Endothelial cell of umbilical vein (primary cell): ENCODE measurements around the gene KIF18A. TPM values are rescaled to one million over a fixed set of nuclear protein-coding genes. Genes with fewer than 3 reads are reported as not detected.

Experiments used
- BruUV-seq: library from RNA; stranded (reverse); fragments of 400-500 nt; replicated peaks from 2 replicates; lab custom pipeline; 2021; lab: Mats Ljungman, UMichigan
- CTCF ChIA-PET: fragments of 300-600, 350-600 bp; sonication (Branson Sonifier 250); formaldehyde crosslinking; loops from one replicate; lab custom pipeline; 2021; ENCODE audit warnings: antibody characterized with exemption, inconsistent platforms; lab: Charles Lee
- POLR2A ChIA-PET: fragments of 300-600, 350-600 bp; sonication (Branson Sonifier 250); formaldehyde crosslinking; loops from one replicate; lab custom pipeline; 2021; ENCODE audit warnings: antibody characterized with exemption, inconsistent platforms; lab: Charles Lee
- DNase-seq: peaks from one replicate; pipeline ENCODE4 v3.0.0-alpha.2; 2011; ENCODE audit warnings: low read depth, low spot score
- FAIRE-seq: peaks from 2 replicates; lab custom pipeline; 2011; peaks lifted over from hg19 to GRCh38; lab: Jason Lieb, UNC
- H2AFZ ChIP-seq: 2 replicates; pipeline ENCODE4 v1.6.0; 2012; ENCODE audit warnings: low read depth, low read length, control low read depth, inconsistent platforms
- H3K27ac ChIP-seq: 2 replicates; pipeline ENCODE4 v1.5.1; 2011; ENCODE audit warnings: low read depth, mild to moderate bottlenecking, control low read depth, low read length, moderate library complexity; ENCODE audit not compliant: insufficient read depth
- H3K27me3 ChIP-seq, 2 experiments: 2 replicates each; pipeline versions ENCODE4 v1.6.0 to v1.6.1; 2011; ENCODE audit warnings: low read length in 2 of 2, mixed read lengths in 1 of 2; ENCODE audit not compliant: control insufficient read depth in 2 of 2, insufficient read depth in 2 of 2
- H3K36me3 ChIP-seq, 2 experiments: 2 replicates in 1 of 2; 3 replicates in 1 of 2; pipeline ENCODE4 v1.5.1; 2011; ENCODE audit warnings: low read length in 2 of 2, mild to moderate bottlenecking in 1 of 2, moderate library complexity in 1 of 2; ENCODE audit not compliant: control insufficient read depth in 2 of 2, insufficient read depth in 2 of 2; ENCODE audit errors: extremely low read depth in 1 of 2
- H3K4me1 ChIP-seq: 3 replicates; pipeline ENCODE4 v1.5.1; 2011; ENCODE audit warnings: mild to moderate bottlenecking, low read length; ENCODE audit not compliant: control insufficient read depth, insufficient read depth; ENCODE audit errors: extremely low read depth
- H3K4me2 ChIP-seq: 2 replicates; pipeline ENCODE4 v1.6.1; 2011; ENCODE audit warnings: low read length, control low read depth, mixed read lengths; ENCODE audit not compliant: insufficient read depth
- H3K4me3 ChIP-seq, 3 experiments: fragments of 200-600 bp in 1 of 3; sonication (generic), shearing (Covaris generic) in 1 of 3; replicated peaks in 1 of 3; 2 replicates each; pipeline ENCODE4 v1.5.1; 2011 to 2016; ENCODE audit warnings: control low read depth in 3 of 3, low read length in 3 of 3, mild to moderate bottlenecking in 2 of 3, inconsistent platforms in 1 of 3, low read depth in 1 of 3, moderate library complexity in 1 of 3; ENCODE audit not compliant: insufficient read depth in 1 of 3
- H3K79me2 ChIP-seq: 2 replicates; pipeline ENCODE4 v1.6.0; 2012; ENCODE audit warnings: low read length, inconsistent platforms; ENCODE audit not compliant: control insufficient read depth, insufficient read depth
- H3K9ac ChIP-seq: replicated peaks from 2 replicates; pipeline ENCODE3; 2011; ENCODE audit warnings: low read length, control low read depth; ENCODE audit not compliant: insufficient read depth; ENCODE audit errors: extremely low read depth
- H3K9me1 ChIP-seq: replicated peaks from 3 replicates; pipeline ENCODE4 v1.6.0; 2011; ENCODE audit warnings: mild to moderate bottlenecking, low read length; ENCODE audit not compliant: control insufficient read depth, insufficient read depth; ENCODE audit errors: extremely low read depth
- H3K9me3 ChIP-seq: replicated peaks from 2 replicates; pipeline ENCODE4 v1.5.1; 2012; ENCODE audit warnings: low read length, inconsistent platforms; ENCODE audit not compliant: control insufficient read depth, insufficient read depth
- H4K20me1 ChIP-seq: replicated peaks from 2 replicates; pipeline ENCODE3; 2011; ENCODE audit warnings: mild to moderate bottlenecking, low read length; ENCODE audit not compliant: control insufficient read depth, insufficient read depth; ENCODE audit errors: extremely low read depth
- EZH2 ChIP-seq: IDR thresholded peaks from 2 replicates; pipeline ENCODE4 v1.6.1; 2012; ENCODE audit warnings: borderline replicate concordance, low read depth, mild to moderate bottlenecking, moderate library complexity, low read length, inconsistent platforms; ENCODE audit not compliant: severe bottlenecking
- FOS ChIP-seq: IDR thresholded peaks from 2 replicates; pipeline ENCODE4 v1.6.1; 2011; ENCODE audit warnings: mild to moderate bottlenecking, low read length, moderate library complexity, borderline replicate concordance; ENCODE audit not compliant: insufficient read depth
- GATA2 ChIP-seq: IDR thresholded peaks from 2 replicates; pipeline ENCODE4 v1.7.0; 2011; ENCODE audit warnings: low read depth, mild to moderate bottlenecking, moderate library complexity, mixed read lengths, low read length; ENCODE audit not compliant: insufficient read length, insufficient read depth
- JUN ChIP-seq: IDR thresholded peaks from 2 replicates; pipeline ENCODE4 v1.6.1; 2011; ENCODE audit warnings: borderline replicate concordance, low read depth; ENCODE audit not compliant: insufficient read length, insufficient read depth
- MYC ChIP-seq: IDR thresholded peaks from one replicate; pipeline ENCODE4 v1.6.1; 2011; ENCODE audit warnings: mild to moderate bottlenecking, low read depth, low read length
- POLR2A ChIP-seq: IDR thresholded peaks from 2 replicates; pipeline ENCODE4 v1.6.1; 2012; ENCODE audit warnings: low read depth, mild to moderate bottlenecking, control low read depth, low read length
- POLR2AphosphoS5 ChIP-seq: IDR thresholded peaks from 2 replicates; pipeline ENCODE4 v1.6.1; 2012; ENCODE audit warnings: low read depth, mild to moderate bottlenecking, control low read depth, low read length, moderate library complexity; ENCODE audit not compliant: insufficient read depth
- dilution Hi-C: fragments of 300-500 bp; cut with MboI; formaldehyde crosslinking; loops from one replicate; pipeline ENCODE4 v1.15.0; 2019; ENCODE audit warnings: low sequenced_read_pairs; ENCODE audit not compliant: extremely low pct_ligation_motif_present
- intact Hi-C: fragments of 100-400 bp; cut with micrococcal nuclease; formaldehyde crosslinking; loops from one replicate; pipeline ENCODE4 v1.10.0; 2022
- polyA plus RNA-seq, 4 experiments: library from polyadenylated mRNA; depleted of rRNA in 3 of 4; stranded (reverse) in 3 of 4; unstranded in 1 of 4; fragments of >200 nt; gene quantifications; 2 replicates each; pipeline versions ENCODE4 v1.2.1 to v1.2.3, GENCODE V29; 2011 to 2012; ENCODE audit warnings: missing spikeins in 1 of 4
- total RNA-seq: library from RNA; stranded (reverse); gene quantifications from 2 replicates; pipeline ENCODE4 v1.2.3, GENCODE V29; 2021
- TF ChIP-seq, protein P1 (sequence below): IDR thresholded peaks from 2 replicates; pipeline ENCODE4 v1.6.1; 2011; ENCODE audit not compliant: insufficient read depth, insufficient read length
- TF ChIP-seq, protein P2 (sequence below), 2 donors: IDR thresholded peaks; 1 replicate in 1 of 2; 2 replicates in 1 of 2; pipeline ENCODE4 v1.5.1; 2011; ENCODE audit warnings: low read length in 2 of 2, mild to moderate bottlenecking in 2 of 2, moderate library complexity in 2 of 2, control low read depth in 1 of 2, inconsistent platforms in 1 of 2, low read depth in 1 of 2; ENCODE audit not compliant: insufficient read depth in 1 of 2; ENCODE audit errors: extremely low read depth in 1 of 2

Gene KIF18A
- total and polyA plus RNA-seq, 2 donors (not counting 3 experiments of a cell fraction or from before 2014, with no cell fraction given): 2.5 to 18.5 TPM

DNA sequence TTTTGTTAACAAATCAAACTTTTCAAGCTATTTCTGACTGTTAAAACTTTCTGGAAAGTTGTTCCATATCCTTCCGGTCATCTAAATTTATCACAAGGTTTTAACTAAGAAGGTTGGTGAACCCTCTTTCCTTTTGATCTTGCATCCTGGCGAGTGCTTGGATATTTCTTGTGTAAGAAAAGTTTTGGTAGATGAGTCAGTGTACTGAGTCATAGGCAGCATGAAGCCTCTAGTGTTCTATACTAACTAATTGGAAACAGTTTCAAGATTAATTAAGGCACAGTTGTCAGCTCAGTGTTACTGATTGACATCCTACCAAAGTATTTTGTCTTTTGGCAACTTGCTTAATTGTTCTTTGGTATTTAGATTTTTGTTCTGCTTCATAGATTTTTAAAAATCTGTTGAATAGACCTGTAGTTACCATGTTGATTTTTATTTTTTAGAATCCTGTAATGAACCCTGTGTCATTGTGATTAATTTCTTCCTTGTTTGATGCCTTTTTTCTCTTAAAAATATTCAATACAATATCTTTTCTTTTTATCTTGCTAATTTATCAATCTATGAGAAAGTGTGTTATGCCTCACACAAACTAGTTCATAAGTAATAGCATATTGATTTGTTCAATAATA lies 38.3 kb upstream of the KIF18A start:
- H3K36me3 ChIP-seq: no peaks in the 10 kb centered on the region
- H3K9ac ChIP-seq: no peak overlapping the region
- intact Hi-C loops: loop anchor here (1.0 kb wide), 1 partner anchor 38 kb away; the partner anchor contains the start of genes KIF18A and METTL15
- no peaks in the 10 kb centered on the region for H3K9me1 ChIP-seq
- H2AFZ ChIP-seq: no peak overlapping the region
- DNase-seq: peak; percentile 87
- H3K4me2 ChIP-seq: peak overlapping the region; percentile 61
- dilution Hi-C loops: no loop called here
- H3K4me1 ChIP-seq: peaks cover 18% of the 10 kb centered on the region
- no peaks in the 10 kb centered on the region for H4K20me1 ChIP-seq
- H3K9me3 ChIP-seq: no peaks in the 10 kb centered on the region
- POLR2A ChIA-PET: no interaction called here
- BruUV-seq: TSS peak; percentile 64
- TF ChIP-seq FOS: peak; percentile 96
- no peak for TF ChIP-seq EZH2
- TF ChIP-seq POLR2A: no peak
- TF ChIP-seq JUN: peak; percentile 95
- peak; percentile 29 for TF ChIP-seq GATA2
- TF ChIP-seq MYC: no peak
- TF ChIP-seq, protein P1, sequence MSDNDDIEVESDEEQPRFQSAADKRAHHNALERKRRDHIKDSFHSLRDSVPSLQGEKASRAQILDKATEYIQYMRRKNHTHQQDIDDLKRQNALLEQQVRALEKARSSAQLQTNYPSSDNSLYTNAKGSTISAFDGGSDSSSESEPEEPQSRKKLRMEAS: no peak
- TF ChIP-seq, protein P2, sequence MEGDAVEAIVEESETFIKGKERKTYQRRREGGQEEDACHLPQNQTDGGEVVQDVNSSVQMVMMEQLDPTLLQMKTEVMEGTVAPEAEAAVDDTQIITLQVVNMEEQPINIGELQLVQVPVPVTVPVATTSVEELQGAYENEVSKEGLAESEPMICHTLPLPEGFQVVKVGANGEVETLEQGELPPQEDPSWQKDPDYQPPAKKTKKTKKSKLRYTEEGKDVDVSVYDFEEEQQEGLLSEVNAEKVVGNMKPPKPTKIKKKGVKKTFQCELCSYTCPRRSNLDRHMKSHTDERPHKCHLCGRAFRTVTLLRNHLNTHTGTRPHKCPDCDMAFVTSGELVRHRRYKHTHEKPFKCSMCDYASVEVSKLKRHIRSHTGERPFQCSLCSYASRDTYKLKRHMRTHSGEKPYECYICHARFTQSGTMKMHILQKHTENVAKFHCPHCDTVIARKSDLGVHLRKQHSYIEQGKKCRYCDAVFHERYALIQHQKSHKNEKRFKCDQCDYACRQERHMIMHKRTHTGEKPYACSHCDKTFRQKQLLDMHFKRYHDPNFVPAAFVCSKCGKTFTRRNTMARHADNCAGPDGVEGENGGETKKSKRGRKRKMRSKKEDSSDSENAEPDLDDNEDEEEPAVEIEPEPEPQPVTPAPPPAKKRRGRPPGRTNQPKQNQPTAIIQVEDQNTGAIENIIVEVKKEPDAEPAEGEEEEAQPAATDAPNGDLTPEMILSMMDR (IDR thresholded peaks at IDR 0.05; ENCODE audit: extremely low read depth in 1 of 2, insufficient read depth in 1 of 2, low read depth in 1 of 2, low read length in 2 of 2): no peak
- TF ChIP-seq POLR2AphosphoS5: peak; percentile 50
- no peak overlapping the region for H3K4me3 ChIP-seq
- peak; percentile 59 for FAIRE-seq
- H3K27me3 ChIP-seq: no peaks in the 10 kb centered on the region
- CTCF ChIA-PET: interaction anchor here (0.7 to 2.1 kb wide), 6 partner anchors 15 to 445 kb away, joined by 3 to 7 read pairs (median 3); partner anchors contain the start of genes KIF18A and METTL15
- peak overlapping the region; percentile 70 for H3K27ac ChIP-seq
- H3K79me2 ChIP-seq: no peaks in the 10 kb centered on the region
